H9 (cell line): Measurements from ENCODE around the gene NRG3. TPM values are rescaled to one million over a fixed set of nuclear protein-coding genes. Genes with fewer than 3 reads are reported as not detected.

Experiments used
- DNase-seq: peaks from one replicate; pipeline ENCODE4 v3.0.0-alpha.2; 2017
- H2AFZ ChIP-seq: one replicate; pipeline ENCODE4 v1.6.1; 2013; ENCODE audit warnings: mild to moderate bottlenecking, low read length, control low read depth, moderate library complexity
- H2AK5ac ChIP-seq: 2 replicates; pipeline ENCODE4 v1.6.1; 2013; ENCODE audit warnings: low read length, control low read depth, mixed read lengths; ENCODE audit not compliant: insufficient read length
- H2BK120ac ChIP-seq: one replicate; pipeline ENCODE4 v1.6.1; 2013; ENCODE audit warnings: low read depth, mild to moderate bottlenecking, low read length, control low read depth, inconsistent platforms; ENCODE audit not compliant: poor library complexity, severe bottlenecking
- H2BK12ac ChIP-seq: 2 replicates; pipeline ENCODE4 v1.6.1; 2013; ENCODE audit warnings: low read length, control low read depth, mixed read lengths, low read depth; ENCODE audit not compliant: insufficient read length
- H2BK15ac ChIP-seq: 2 replicates; pipeline ENCODE4 v1.6.1; 2013; ENCODE audit warnings: low read depth, low read length, control low read depth
- H2BK20ac ChIP-seq: one replicate; pipeline ENCODE4 v1.6.1; 2013; ENCODE audit warnings: low read depth, mild to moderate bottlenecking, low read length, control low read depth, inconsistent platforms; ENCODE audit not compliant: poor library complexity, severe bottlenecking
- H2BK5ac ChIP-seq: 2 replicates; pipeline ENCODE4 v1.6.1; 2013; ENCODE audit warnings: low read length, control low read depth, mixed read lengths; ENCODE audit not compliant: insufficient read length
- H3K14ac ChIP-seq: 2 replicates; pipeline ENCODE4 v1.6.1; 2013; ENCODE audit warnings: low read length, control low read depth; ENCODE audit not compliant: insufficient read depth
- H3K18ac ChIP-seq: 2 replicates; pipeline ENCODE4 v1.6.1; 2013; ENCODE audit warnings: low read depth, mild to moderate bottlenecking, mixed read lengths, low read length, control low read depth; ENCODE audit not compliant: insufficient read length
- H3K23ac ChIP-seq: 2 replicates; pipeline ENCODE4 v1.6.1; 2013; ENCODE audit warnings: low read length, control low read depth, mixed read lengths, low read depth; ENCODE audit not compliant: insufficient read length
- H3K23me2 ChIP-seq: 2 replicates; pipeline ENCODE4 v1.6.1; 2013; ENCODE audit warnings: low read depth, mild to moderate bottlenecking, mixed read lengths, low read length, control low read depth; ENCODE audit not compliant: insufficient read length, poor library complexity, severe bottlenecking
- H3K27ac ChIP-seq: 2 replicates; pipeline ENCODE4 v1.5.1; 2013; ENCODE audit warnings: low read length, control low read depth, mixed read lengths, low read depth; ENCODE audit not compliant: insufficient read length
- H3K27me3 ChIP-seq: 2 replicates; pipeline ENCODE4 v1.6.1; 2013; ENCODE audit warnings: low read length, control low read depth, inconsistent platforms; ENCODE audit not compliant: insufficient read depth
- H3K4ac ChIP-seq: 2 replicates; pipeline ENCODE4 v1.6.1; 2013; ENCODE audit warnings: low read depth, mild to moderate bottlenecking, control low read depth, inconsistent platforms, low read length, moderate library complexity
- H3K4me1 ChIP-seq: 2 replicates; pipeline ENCODE4 v1.6.1; 2013; ENCODE audit warnings: low read length, control low read depth, inconsistent platforms; ENCODE audit not compliant: insufficient read depth
- H3K4me2 ChIP-seq: 2 replicates; pipeline ENCODE4 v1.6.1; 2013; ENCODE audit warnings: low read length, control low read depth, mixed read lengths; ENCODE audit not compliant: insufficient read length, insufficient read depth
- H3K56ac ChIP-seq: 2 replicates; pipeline ENCODE4 v1.6.1; 2013; ENCODE audit warnings: low read depth, mild to moderate bottlenecking, mixed read lengths, low read length, control low read depth; ENCODE audit not compliant: insufficient read length
- H3K79me1 ChIP-seq: 2 replicates; pipeline ENCODE4 v1.6.1; 2013; ENCODE audit warnings: low read depth, mild to moderate bottlenecking, moderate library complexity, low read length, control low read depth, inconsistent platforms; ENCODE audit not compliant: insufficient read depth, poor library complexity, severe bottlenecking
- H3K79me2 ChIP-seq: 2 replicates; pipeline ENCODE4 v1.6.1; 2013; ENCODE audit warnings: low read length, control low read depth, inconsistent platforms; ENCODE audit not compliant: insufficient read depth
- H3K9ac ChIP-seq: 2 replicates; pipeline ENCODE4 v1.6.1; 2013; ENCODE audit warnings: low read length, control low read depth, mixed read lengths; ENCODE audit not compliant: insufficient read length; ENCODE audit errors: extremely low read depth
- H3K9me3 ChIP-seq: one replicate; pipeline ENCODE4 v1.6.1; 2013; ENCODE audit warnings: low read depth, low read length, inconsistent platforms; ENCODE audit not compliant: control insufficient read depth
- H3T11ph ChIP-seq: one replicate; pipeline ENCODE4 v1.6.1; 2013; ENCODE audit warnings: mild to moderate bottlenecking, low read length, control low read depth, inconsistent platforms
- H4K20me1 ChIP-seq: one replicate; pipeline ENCODE4 v1.6.1; 2013; ENCODE audit not compliant: control insufficient read depth, insufficient read length, insufficient read depth
- H4K5ac ChIP-seq: 2 replicates; pipeline ENCODE4 v1.6.1; 2013; ENCODE audit warnings: low read depth, mild to moderate bottlenecking, mixed read lengths, low read length, control low read depth; ENCODE audit not compliant: insufficient read length
- H4K8ac ChIP-seq: replicated peaks from 2 replicates; pipeline ENCODE4 v1.6.1; 2013; ENCODE audit warnings: low read length, control low read depth, mixed read lengths, low read depth; ENCODE audit not compliant: insufficient read length
- H4K91ac ChIP-seq: 2 replicates; pipeline ENCODE4 v1.6.1; 2013; ENCODE audit warnings: low read depth, mild to moderate bottlenecking, moderate library complexity, mixed read lengths, low read length, control low read depth; ENCODE audit not compliant: insufficient read length
- H3K27ac Mint-ChIP-seq, 3 experiments: 2 replicates in 2 of 3; 3 replicates in 1 of 3; pipeline ENCODE4 v1.8.0; 2020 to 2021; ENCODE audit warnings: mixed read lengths in 3 of 3, mild to moderate bottlenecking in 1 of 3, moderate library complexity in 1 of 3
- H3K27me3 Mint-ChIP-seq: 2 replicates; pipeline ENCODE4 v1.8.0; 2021; ENCODE audit warnings: low read depth, mild to moderate bottlenecking, moderate library complexity, mixed read lengths
- H3K36me3 Mint-ChIP-seq, 3 experiments: 2 replicates in 2 of 3; 3 replicates in 1 of 3; pipeline ENCODE4 v1.8.0; 2020 to 2021; ENCODE audit warnings: low read depth in 3 of 3, mixed read lengths in 3 of 3; ENCODE audit not compliant: insufficient read depth in 1 of 3
- H3K4me1 Mint-ChIP-seq, 2 experiments: 2 replicates each; pipeline ENCODE4 v1.8.0; 2020; ENCODE audit warnings: mixed read lengths in 2 of 2
- H3K4me3 Mint-ChIP-seq, 2 experiments: 2 replicates in 1 of 2; 3 replicates in 1 of 2; pipeline ENCODE4 v1.8.0; 2020 to 2021; ENCODE audit warnings: mild to moderate bottlenecking in 2 of 2, mixed read lengths in 2 of 2, moderate library complexity in 1 of 2
- H3K9me3 Mint-ChIP-seq, 2 experiments: 2 replicates in 1 of 2; 3 replicates in 1 of 2; pipeline ENCODE4 v1.8.0; 2020; ENCODE audit warnings: mild to moderate bottlenecking in 2 of 2, mixed read lengths in 2 of 2, moderate library complexity in 1 of 2
- CTCF ChIP-seq: fragments of 200-600 bp; sonication (generic); conservative IDR thresholded peaks from 3 replicates; pipeline ENCODE4 v1.8.0; 2021; ENCODE audit warnings: antibody characterized with exemption, mild to moderate bottlenecking
- WGBS: extraction: QIAGEN DNeasy Blood & Tissue Kit; methylation state at CpG from one replicate; pipeline ENCODE4 v1.1.7; 2013; ENCODE audit warnings: missing lambda C conversion rate, low lambda C conversion rate, mixed read lengths; ENCODE audit not compliant: insufficient read length; ENCODE audit errors: extremely low coverage; 5-methylcytosine and 5-hydroxymethylcytosine counted together
- total RNA-seq: library from RNA; stranded (reverse); gene quantifications from 2 replicates; pipeline ENCODE4 v1.2.1, GENCODE V29; 2021

Gene NRG3
- total RNA-seq, 1 experiment from 2014 or later, result 1.6 TPM

- H3K4ac ChIP-seq, result no peak overlapping the region
- no peak overlapping the region for H3K27ac Mint-ChIP-seq
- H4K91ac ChIP-seq, result no peak overlapping the region
- H2BK5ac ChIP-seq, result no peak overlapping the region
- no peak overlapping the region for H3K9ac ChIP-seq
- H3K4me2 ChIP-seq, result no peak overlapping the region
- H4K20me1 ChIP-seq, result no peaks in the 10 kb centered on the region
- no peak overlapping the region for H2BK120ac ChIP-seq
- H3K36me3 Mint-ChIP-seq, result peaks cover 0 to 4% (median 0%) of the 10 kb centered on the region in 3 experiments; a peak in 3 of 7 replicates
- no peak overlapping the region for H3T11ph ChIP-seq
- peaks cover 37 to 38% of the 10 kb centered on the region in 2 experiments for H3K4me1 Mint-ChIP-seq
- H2AFZ ChIP-seq, result no peak overlapping the region
- no peaks in the 10 kb centered on the region for H3K23me2 ChIP-seq
- no CpG with 5 or more reads among the region's 5 CpGs for WGBS
- DNase-seq, result no peak
- H3K18ac ChIP-seq, result no peak overlapping the region
- no peaks in the 10 kb centered on the region for H3K9me3 ChIP-seq
- no peak overlapping the region for H4K8ac ChIP-seq
- H3K4me3 Mint-ChIP-seq, result no peak overlapping the region
- no peaks in the 10 kb centered on the region for H3K27me3 ChIP-seq
- no peak overlapping the region for H3K23ac ChIP-seq
- no peak overlapping the region for H4K5ac ChIP-seq
- TF ChIP-seq CTCF, result no peak
- no peaks in the 10 kb centered on the region for H3K79me1 ChIP-seq
- no peaks in the 10 kb centered on the region for H3K79me2 ChIP-seq
- peaks cover 5 to 6% of the 10 kb centered on the region in 2 experiments; a peak in 4 of 5 replicates for H3K9me3 Mint-ChIP-seq
- H3K4me1 ChIP-seq, result no peaks in the 10 kb centered on the region; the same call in 1 of the 2 replicates
- H2BK20ac ChIP-seq, result no peak overlapping the region
- H2AK5ac ChIP-seq, result no peak overlapping the region
- H2BK12ac ChIP-seq, result no peak overlapping the region
- no peak overlapping the region for H3K14ac ChIP-seq
- no peak overlapping the region for H2BK15ac ChIP-seq
- peaks cover 1% of the 10 kb centered on the region; the same call in 1 of the 2 replicates for H3K27me3 Mint-ChIP-seq
- no peak overlapping the region for H3K27ac ChIP-seq
- no peak overlapping the region for H3K56ac ChIP-seq
These were observed 26.1 kb upstream of the NRG3 start for GRCh38 chr10:81848931-81849330.
